Sigmoid colon (tissue), 3 donors: Measurements from ENCODE around the gene MRPL55.

ENCODE experiments used
- POLR2A ChIP-seq, 2 donors: fragments of 450-650 bp; IDR thresholded peaks; one replicate each; pipeline ENCODE4 v1.6.1; 2016; ENCODE audit warnings: antibody characterized with exemption in 2 of 2, mild to moderate bottlenecking in 2 of 2, moderate library complexity in 2 of 2
- TF ChIP-seq, protein P1 (sequence below), 4 experiments: fragments of 450-650 bp in 3 of 4; fragments of 200-600 bp in 1 of 4; IDR thresholded peaks; one replicate each; pipeline ENCODE4 v1.5.1; 2016 to 2019; ENCODE audit warnings: antibody characterized with exemption in 4 of 4, mild to moderate bottlenecking in 3 of 4, moderate library complexity in 2 of 4

DNA sequence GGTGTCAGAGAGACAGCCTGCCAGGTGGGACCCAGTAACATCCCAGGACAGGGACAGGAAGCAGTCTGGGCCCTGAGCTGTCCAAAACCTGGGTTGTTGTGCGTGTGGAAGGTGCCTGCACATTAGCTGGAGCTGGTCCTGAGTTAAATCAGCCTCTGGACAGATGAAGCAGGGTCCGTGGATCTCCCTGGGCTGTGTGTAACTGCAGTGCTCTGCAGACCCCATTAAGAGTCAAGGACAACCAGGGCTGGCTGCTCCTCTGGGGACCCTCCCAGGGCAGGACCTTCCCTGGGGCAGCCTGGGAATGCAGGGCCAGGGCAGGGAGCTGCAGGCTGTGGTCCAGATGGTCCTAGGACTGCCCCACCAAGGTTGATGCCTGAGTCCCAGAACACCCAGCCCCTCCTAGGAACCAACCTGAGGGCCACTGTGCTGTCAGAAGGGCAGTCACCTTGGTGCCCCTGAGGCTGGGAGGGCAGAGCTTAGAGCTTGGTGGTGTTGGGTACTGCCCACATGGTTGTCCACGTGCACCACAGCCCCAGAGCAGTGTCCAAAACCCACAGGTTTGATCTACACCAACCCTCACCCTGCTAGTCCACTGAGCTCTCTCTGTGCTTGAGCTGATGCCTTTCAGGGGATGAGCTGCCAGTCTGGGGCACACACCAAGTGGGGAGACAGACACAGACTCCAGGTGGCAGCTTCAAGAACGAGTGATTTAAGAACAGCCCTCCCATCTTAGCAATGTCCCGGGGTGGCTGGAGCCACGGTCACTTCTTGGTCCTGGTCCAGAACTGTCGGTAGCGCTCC lies 2.9 kb downstream of the MRPL55 start:
- TF ChIP-seq POLR2A (IDR thresholded peaks at IDR 0.05): no peak
- TF ChIP-seq, protein P1, sequence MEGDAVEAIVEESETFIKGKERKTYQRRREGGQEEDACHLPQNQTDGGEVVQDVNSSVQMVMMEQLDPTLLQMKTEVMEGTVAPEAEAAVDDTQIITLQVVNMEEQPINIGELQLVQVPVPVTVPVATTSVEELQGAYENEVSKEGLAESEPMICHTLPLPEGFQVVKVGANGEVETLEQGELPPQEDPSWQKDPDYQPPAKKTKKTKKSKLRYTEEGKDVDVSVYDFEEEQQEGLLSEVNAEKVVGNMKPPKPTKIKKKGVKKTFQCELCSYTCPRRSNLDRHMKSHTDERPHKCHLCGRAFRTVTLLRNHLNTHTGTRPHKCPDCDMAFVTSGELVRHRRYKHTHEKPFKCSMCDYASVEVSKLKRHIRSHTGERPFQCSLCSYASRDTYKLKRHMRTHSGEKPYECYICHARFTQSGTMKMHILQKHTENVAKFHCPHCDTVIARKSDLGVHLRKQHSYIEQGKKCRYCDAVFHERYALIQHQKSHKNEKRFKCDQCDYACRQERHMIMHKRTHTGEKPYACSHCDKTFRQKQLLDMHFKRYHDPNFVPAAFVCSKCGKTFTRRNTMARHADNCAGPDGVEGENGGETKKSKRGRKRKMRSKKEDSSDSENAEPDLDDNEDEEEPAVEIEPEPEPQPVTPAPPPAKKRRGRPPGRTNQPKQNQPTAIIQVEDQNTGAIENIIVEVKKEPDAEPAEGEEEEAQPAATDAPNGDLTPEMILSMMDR (IDR thresholded peaks at IDR 0.05): no peak
